Measurements from ENCODE around the gene IL9. TPM values are rescaled to one million over a fixed set of nuclear protein-coding genes. Genes with fewer than 3 reads are reported as not detected.

IL9 gene
- total RNA-seq, 1 donor from 2014 or later, result not detected

GRCh38 chr5:135885031-135885430 is 10.6 kb downstream of the IL9 start:
- TF ChIP-seq CTCF (IDR thresholded peaks at IDR 0.05; ENCODE audit: insufficient read depth, low read length, poor library complexity, severe bottlenecking), result no peak
- DNase-seq (ENCODE audit: low read depth), result no peak
- no peak overlapping the region for H3K4me3 ChIP-seq (ENCODE audit: low read depth, low read length)
- H3K36me3 ChIP-seq (ENCODE audit: control insufficient read depth, insufficient read depth, low read length), result no peaks in the 10 kb centered on the region
- H3K27me3 ChIP-seq (ENCODE audit: control insufficient read depth, insufficient read depth, low read length), result peaks cover 12% of the 10 kb centered on the region

GRCh38 chr5:135883441-135883840 is 12.2 kb downstream of the IL9 start:
- no peaks in the 10 kb centered on the region for H3K36me3 ChIP-seq (ENCODE audit: control insufficient read depth, insufficient read depth, low read length)
- no peak for DNase-seq (ENCODE audit: low read depth)
- peaks cover 12% of the 10 kb centered on the region for H3K27me3 ChIP-seq (ENCODE audit: control insufficient read depth, insufficient read depth, low read length)
- H3K4me3 ChIP-seq (ENCODE audit: low read depth, low read length), result no peak overlapping the region
- peak; percentile 6 for TF ChIP-seq CTCF (IDR thresholded peaks at IDR 0.05; ENCODE audit: insufficient read depth, low read length, poor library complexity, severe bottlenecking)

- Histone ChIP-seq H3K27me3 (ENCODE audit: control insufficient read depth, insufficient read depth, low read length) (peaks cover 12% of the 10 kb centered on the region), H3K36me3 (ENCODE audit: control insufficient read depth, insufficient read depth, low read length) (no peaks in the 10 kb centered on the region), H3K4me3 (ENCODE audit: low read depth, low read length) (no peak overlapping the region)
- no peak for DNase-seq (ENCODE audit: low read depth)
- TF ChIP-seq CTCF (IDR thresholded peaks at IDR 0.05; ENCODE audit: insufficient read depth, low read length, poor library complexity, severe bottlenecking), result no peak
Observed at GRCh38 chr5:135883026-135883425, 12.6 kb downstream of the IL9 start.

- peak; percentile 4 for TF ChIP-seq CTCF (IDR thresholded peaks at IDR 0.05; ENCODE audit: insufficient read depth, low read length, poor library complexity, severe bottlenecking)
- Histone ChIP-seq H3K36me3 (ENCODE audit: control insufficient read depth, insufficient read depth, low read length) (no peaks in the 10 kb centered on the region), H3K4me3 (ENCODE audit: low read depth, low read length) (no peak overlapping the region), H3K27me3 (ENCODE audit: control insufficient read depth, insufficient read depth, low read length) (peaks cover 12% of the 10 kb centered on the region)
- DNase-seq (ENCODE audit: low read depth), result no peak
Observed at GRCh38 chr5:135881819-135882218, 13.8 kb downstream of the IL9 start.

- H3K36me3 ChIP-seq (ENCODE audit: control insufficient read depth, insufficient read depth, low read length), result no peaks in the 10 kb centered on the region
- peaks cover 12% of the 10 kb centered on the region for H3K27me3 ChIP-seq (ENCODE audit: control insufficient read depth, insufficient read depth, low read length)
- no peak for TF ChIP-seq CTCF (IDR thresholded peaks at IDR 0.05; ENCODE audit: insufficient read depth, low read length, poor library complexity, severe bottlenecking)
- DNase-seq (ENCODE audit: low read depth), result no peak
- no peak overlapping the region for H3K4me3 ChIP-seq (ENCODE audit: low read depth, low read length)
Observed at GRCh38 chr5:135881244-135881643, 14.4 kb downstream of the IL9 start.

GRCh38 chr5:135880801-135881200 is 14.8 kb downstream of the IL9 start:
- DNase-seq (ENCODE audit: low read depth), result no peak
- Histone ChIP-seq H3K4me3 (ENCODE audit: low read depth, low read length) (no peak overlapping the region), H3K36me3 (ENCODE audit: control insufficient read depth, insufficient read depth, low read length) (no peaks in the 10 kb centered on the region), H3K27me3 (ENCODE audit: control insufficient read depth, insufficient read depth, low read length) (peaks cover 12% of the 10 kb centered on the region)
- no peak for TF ChIP-seq CTCF (IDR thresholded peaks at IDR 0.05; ENCODE audit: insufficient read depth, low read length, poor library complexity, severe bottlenecking)
